Measurements from ENCODE around the gene SH3BP1. TPM values are rescaled to one million over a fixed set of nuclear protein-coding genes. Genes with fewer than 3 reads are reported as not detected.

The SH3BP1 gene
- total and polyA plus RNA-seq, 2 experiments from 2014 or later: 9.5 to 46.7 TPM

- TF ChIP-seq ZNF462 (CRISPR knock-in tag; IDR thresholded peaks at IDR 0.05): no peak
- TF ChIP-seq POLR2AphosphoS5 (IDR thresholded peaks at IDR 0.05; ENCODE audit: low read depth): peak; percentile 55
- TF ChIP-seq EZH2 (IDR thresholded peaks at IDR 0.05; ENCODE audit: low read depth, unreplicated experiment): no peak
- TF ChIP-seq EZH2phosphoT487 (IDR thresholded peaks at IDR 0.05; ENCODE audit: unreplicated experiment): no peak
Observed at GRCh38 chr22:37633625-37634416, 5.6 kb upstream of the SH3BP1 start (continued).

- Histone ChIP-seq H3K4me2 (peak overlapping the region; percentile 79), H3K9me2 (ENCODE audit: insufficient read depth) (no peaks in the 10 kb centered on the region), H3K79me2 (replicated peaks; ENCODE audit: insufficient read depth) (no peaks in the 10 kb centered on the region), H2AFZ (no peak overlapping the region), H3K27me3 (ENCODE audit: insufficient read depth) (no peaks in the 10 kb centered on the region), H3K36me3 (ENCODE audit: insufficient read depth) (no peaks in the 10 kb centered on the region), H3K4me3 (peak overlapping the region; percentile 49), H3K4me1 (ENCODE audit: insufficient read depth) (peaks cover 27% of the 10 kb centered on the region), H3F3A (replicated peaks; ENCODE audit: low read depth) (peaks cover 35% of the 10 kb centered on the region), H3K27ac (ENCODE audit: low read depth) (peak overlapping the region; percentile 90), H4K20me1 (replicated peaks; ENCODE audit: insufficient read depth) (no peaks in the 10 kb centered on the region; the same call in 1 of the 2 replicates)
- peak overlapping the region; percentile 42; the same call in 1 of the 3 replicates for H3K4me3 Mint-ChIP-seq
- H3K36me3 Mint-ChIP-seq (ENCODE audit: low read depth): no peaks in the 10 kb centered on the region; the same call in 2 of the 3 replicates
- peak overlapping the region; percentile 90 for H3K27ac Mint-ChIP-seq
- H3K9me3 Mint-ChIP-seq: no peaks in the 10 kb centered on the region
- ATAC-seq: peak; percentile 1; the same call in 2 of the 3 replicates
- TF ChIP-seq POLR2AphosphoS5 (IDR thresholded peaks at IDR 0.05; ENCODE audit: low read depth) (no peak), CREB1 (CRISPR knock-in tag; IDR thresholded peaks at IDR 0.05; ENCODE audit: low read depth) (no peak), CTCF (conservative IDR thresholded peaks at IDR 0.05; ENCODE audit: low read depth in 2 of 2) (peak; percentile 27 to 36), ZNF114 (CRISPR knock-in tag; IDR thresholded peaks at IDR 0.05) (no peak), REST (IDR thresholded peaks at IDR 0.05; ENCODE audit: unreplicated experiment) (no peak)
- DNase-seq (ENCODE audit: low spot score): peak; percentile 24
- peaks cover 41% of the 10 kb centered on the region for H3K4me1 Mint-ChIP-seq
- peaks cover 25% of the 10 kb centered on the region for H3K27me3 Mint-ChIP-seq (ENCODE audit: insufficient read depth, low read depth, poor library complexity)
Observed at GRCh38 chr22:37634417-37634924, 5.0 kb upstream of the SH3BP1 start.

Measured in GM23338 (cell line).